Left ventricle myocardium inferior (tissue), 1 donor: Measurements from ENCODE around the gene ITSN2. TPM values are rescaled to one million over a fixed set of nuclear protein-coding genes. Genes with fewer than 3 reads are reported as not detected.

Experiments
- DNase-seq: peaks from one replicate; pipeline ENCODE4 v3.0.0-alpha.2; 2020
- H3K27ac ChIP-seq: fragments of 200-600 bp; replicated peaks from 2 replicates; pipeline ENCODE4 v1.8.0; 2021
- H3K27me3 ChIP-seq: fragments of 200-600 bp; 2 replicates; pipeline ENCODE4 v1.8.0; 2021; ENCODE audit warnings: low read depth
- H3K36me3 ChIP-seq: fragments of 200-600 bp; 2 replicates; pipeline ENCODE4 v1.8.0; 2021
- H3K4me1 ChIP-seq: fragments of 200-600 bp; 2 replicates; pipeline ENCODE4 v1.8.0; 2021
- H3K4me3 ChIP-seq: fragments of 200-600 bp; 2 replicates; pipeline ENCODE4 v1.8.0; 2021; ENCODE audit warnings: mild to moderate bottlenecking, moderate library complexity
- H3K9me3 ChIP-seq: fragments of 200-600 bp; replicated peaks from 2 replicates; pipeline ENCODE4 v1.8.0; 2021
- intact Hi-C: fragments of 100-400 bp; cut with micrococcal nuclease; formaldehyde crosslinking; loops from one replicate; pipeline ENCODE4 v1.11.0; 2022
- total RNA-seq: library from RNA; stranded (reverse); fragmentation: NEBNext Ultra II Directional; extraction: Animal tissue kit (Norgen Biotek cat#: 25700); gene quantifications from one replicate; pipeline ENCODE4 v1.2.1, GENCODE V29; 2021
- TF ChIP-seq, protein P1 (sequence below): fragments of 200-600 bp; IDR thresholded peaks from 2 replicates; pipeline ENCODE4 v1.8.0; 2021; ENCODE audit warnings: antibody characterized with exemption, mild to moderate bottlenecking, borderline replicate concordance
- donor health status: DM: no; HTN: yes; CAD: no; lungs with severe emphysema.

ITSN2 gene
- total RNA-seq, 1 donor from 2014 or later: 24.4 TPM

DNA sequence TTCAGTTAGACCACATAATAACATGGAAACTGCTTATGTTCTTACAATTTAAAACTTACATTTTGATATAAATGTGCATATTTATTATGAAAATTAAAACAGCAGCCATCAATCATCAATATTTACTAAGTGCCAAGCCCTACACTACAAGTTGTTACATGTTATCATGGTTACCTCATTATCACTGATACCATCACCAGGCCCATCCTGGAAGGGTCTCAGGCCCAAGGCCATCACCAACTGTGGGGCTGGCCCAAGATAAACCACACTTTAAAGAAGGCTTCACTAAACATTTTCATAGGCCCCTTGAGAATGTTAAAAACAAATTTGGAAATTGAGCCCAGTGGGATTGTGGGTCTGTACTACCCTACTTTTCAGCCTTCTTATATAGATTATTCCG is 6.4 kb downstream of the ITSN2 start:
- no peak for DNase-seq
- H3K4me3 ChIP-seq: no peak overlapping the region
- TF ChIP-seq, protein P1, sequence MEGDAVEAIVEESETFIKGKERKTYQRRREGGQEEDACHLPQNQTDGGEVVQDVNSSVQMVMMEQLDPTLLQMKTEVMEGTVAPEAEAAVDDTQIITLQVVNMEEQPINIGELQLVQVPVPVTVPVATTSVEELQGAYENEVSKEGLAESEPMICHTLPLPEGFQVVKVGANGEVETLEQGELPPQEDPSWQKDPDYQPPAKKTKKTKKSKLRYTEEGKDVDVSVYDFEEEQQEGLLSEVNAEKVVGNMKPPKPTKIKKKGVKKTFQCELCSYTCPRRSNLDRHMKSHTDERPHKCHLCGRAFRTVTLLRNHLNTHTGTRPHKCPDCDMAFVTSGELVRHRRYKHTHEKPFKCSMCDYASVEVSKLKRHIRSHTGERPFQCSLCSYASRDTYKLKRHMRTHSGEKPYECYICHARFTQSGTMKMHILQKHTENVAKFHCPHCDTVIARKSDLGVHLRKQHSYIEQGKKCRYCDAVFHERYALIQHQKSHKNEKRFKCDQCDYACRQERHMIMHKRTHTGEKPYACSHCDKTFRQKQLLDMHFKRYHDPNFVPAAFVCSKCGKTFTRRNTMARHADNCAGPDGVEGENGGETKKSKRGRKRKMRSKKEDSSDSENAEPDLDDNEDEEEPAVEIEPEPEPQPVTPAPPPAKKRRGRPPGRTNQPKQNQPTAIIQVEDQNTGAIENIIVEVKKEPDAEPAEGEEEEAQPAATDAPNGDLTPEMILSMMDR: no peak
- no peaks in the 10 kb centered on the region for H3K9me3 ChIP-seq
- intact Hi-C loops: no loop called here
- peaks cover 82% of the 10 kb centered on the region for H3K4me1 ChIP-seq
- H3K36me3 ChIP-seq: no peaks in the 10 kb centered on the region
- peak overlapping the region; percentile 59 for H3K27ac ChIP-seq
- no peaks in the 10 kb centered on the region for H3K27me3 ChIP-seq

DNA sequence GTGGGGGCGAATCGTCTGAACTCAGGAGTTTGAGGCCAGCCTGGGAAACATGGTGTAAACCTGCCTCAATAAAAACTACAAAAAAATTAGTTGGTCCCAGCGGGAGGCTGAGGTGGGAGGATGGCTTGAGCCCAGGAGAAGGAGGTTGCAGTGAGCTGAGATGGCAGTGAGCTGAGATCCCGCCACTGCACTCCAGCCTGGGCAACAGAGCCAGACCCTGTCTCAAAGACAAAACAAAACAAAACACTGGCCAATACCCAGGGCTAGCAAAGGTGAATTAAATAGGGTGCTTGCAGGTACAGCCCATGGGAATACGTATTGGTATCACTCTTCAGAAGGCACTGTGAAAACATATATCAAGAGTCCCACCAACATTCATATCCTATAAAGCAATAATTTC is 7.0 kb downstream of the ITSN2 start:
- Histone ChIP-seq H3K36me3 (no peaks in the 10 kb centered on the region), H3K27me3 (no peaks in the 10 kb centered on the region), H3K4me3 (no peak overlapping the region), H3K9me3 (no peaks in the 10 kb centered on the region), H3K4me1 (peaks cover 82% of the 10 kb centered on the region), H3K27ac (peak overlapping the region; percentile 59)
- intact Hi-C loops: no loop called here
- TF ChIP-seq, protein P1: no peak
- DNase-seq: no peak

DNA sequence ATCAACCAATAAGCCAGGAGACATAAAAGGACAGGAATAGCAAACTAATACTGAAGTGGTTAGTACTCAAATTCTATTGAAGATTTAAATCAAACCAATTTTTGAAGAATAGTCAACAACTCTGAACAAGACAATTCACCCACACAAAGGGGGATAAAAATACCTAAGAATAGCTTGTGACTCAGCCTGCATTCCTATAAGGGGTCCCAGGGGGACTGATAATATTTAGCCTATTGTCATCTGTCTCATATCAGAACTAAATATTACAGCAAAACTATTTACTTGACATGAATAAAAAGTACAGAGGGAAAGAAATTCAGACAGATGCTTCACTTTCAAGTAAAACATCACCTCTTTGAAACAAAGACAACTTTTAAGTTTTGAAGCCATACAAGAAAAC is 7.7 kb downstream of the ITSN2 start:
- Histone ChIP-seq H3K4me1 (peaks cover 77% of the 10 kb centered on the region), H3K27ac (peak overlapping the region; percentile 59), H3K9me3 (no peaks in the 10 kb centered on the region), H3K4me3 (no peak overlapping the region), H3K27me3 (no peaks in the 10 kb centered on the region), H3K36me3 (no peaks in the 10 kb centered on the region)
- TF ChIP-seq, protein P1: no peak
- no peak for DNase-seq
- intact Hi-C loops: no loop called here

DNA sequence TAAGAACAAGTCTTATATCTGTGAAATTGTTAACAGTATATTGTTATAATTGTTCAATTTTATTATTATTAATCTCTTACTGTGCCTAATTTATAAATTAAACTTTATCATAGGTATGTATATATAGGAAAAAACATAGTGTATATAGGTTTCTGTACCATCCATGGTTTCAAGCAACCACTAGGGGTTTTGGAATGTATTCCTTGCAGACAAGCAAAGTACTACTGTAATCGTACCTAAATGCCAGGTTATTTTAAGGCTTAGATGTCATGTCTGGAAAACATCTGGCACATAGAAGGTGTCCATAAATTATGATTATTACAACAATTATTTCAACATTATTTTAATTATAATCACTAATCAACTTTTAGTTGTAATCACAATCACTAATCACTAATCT is 8.4 kb downstream of the ITSN2 start:
- H3K4me3 ChIP-seq: no peak overlapping the region
- intact Hi-C loops: no loop called here
- TF ChIP-seq, protein P1: peak; percentile 45
- no peaks in the 10 kb centered on the region for H3K36me3 ChIP-seq
- H3K4me1 ChIP-seq: peaks cover 75% of the 10 kb centered on the region
- H3K27me3 ChIP-seq: no peaks in the 10 kb centered on the region
- H3K27ac ChIP-seq: peak overlapping the region; percentile 59
- DNase-seq: no peak
- H3K9me3 ChIP-seq: no peaks in the 10 kb centered on the region

DNA sequence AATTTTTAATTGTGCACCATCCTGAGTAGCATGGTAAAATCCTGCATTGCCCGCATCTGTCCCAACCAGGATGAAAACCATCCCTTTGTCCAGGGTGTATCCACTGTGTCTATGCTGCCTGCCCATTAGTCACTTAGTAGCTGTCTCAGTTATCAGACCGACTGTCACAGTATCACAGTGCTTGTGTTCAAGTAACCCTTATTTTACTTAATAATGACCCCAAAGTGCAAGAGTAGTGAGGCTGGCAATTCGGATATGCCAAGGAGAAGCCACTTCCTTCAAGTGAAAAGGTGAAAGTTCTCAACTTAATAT is 8.8 kb downstream of the ITSN2 start:
- Histone ChIP-seq H3K36me3 (no peaks in the 10 kb centered on the region), H3K9me3 (no peaks in the 10 kb centered on the region), H3K4me1 (peaks cover 75% of the 10 kb centered on the region), H3K4me3 (no peak overlapping the region), H3K27me3 (no peaks in the 10 kb centered on the region), H3K27ac (peak overlapping the region; percentile 59)
- no peak for DNase-seq
- TF ChIP-seq, protein P1: no peak
- intact Hi-C loops: no loop called here
